Left lung (tissue), 10 donors: Measurements from ENCODE around the gene PCSK6. TPM values are rescaled to one million over a fixed set of nuclear protein-coding genes. Genes with fewer than 3 reads are reported as not detected.

Experiments
- ATAC-seq: fragments of 200-7000 bp; cut with Tn5 transposase; one replicate; pipeline ENCODE4 v1.9.1; 2020; ENCODE audit warnings: moderate library complexity
- DNase-seq, 4 donors: peaks; one replicate each; pipeline ENCODE4 v3.0.0-alpha.2; 2013 to 2020
- H3K27ac ChIP-seq, 2 donors: fragments of 200-600 bp; sonication (generic) in 1 of 2; one replicate each; pipeline versions ENCODE4 v1.5.0 to v1.8.0; 2020 to 2021
- H3K27me3 ChIP-seq, 2 donors: fragments of 200-600 bp; sonication (generic) in 1 of 2; one replicate each; pipeline versions ENCODE4 v1.5.0 to v1.8.0; 2020 to 2021
- H3K36me3 ChIP-seq, 2 donors: fragments of 200-600 bp; sonication (generic) in 1 of 2; one replicate each; pipeline versions ENCODE4 v1.5.0 to v1.8.0; 2020 to 2021
- H3K4me1 ChIP-seq, 2 donors: fragments of 200-600 bp; one replicate each; pipeline ENCODE4 v1.8.0; 2021
- H3K4me3 ChIP-seq, 2 donors: fragments of 200-600 bp; sonication (generic) in 1 of 2; one replicate each; pipeline versions ENCODE4 v1.5.0 to v1.8.0; 2020 to 2021; ENCODE audit warnings: mild to moderate bottlenecking in 1 of 2
- H3K9me3 ChIP-seq, 2 donors: fragments of 200-600 bp; sonication (generic) in 1 of 2; one replicate each; pipeline versions ENCODE4 v1.5.0 to v1.8.0; 2020 to 2021
- intact Hi-C, 2 donors: fragments of 100-400 bp; cut with DNase I; formaldehyde crosslinking; loops; one replicate each; pipeline versions ENCODE4 v1.11.2 to v1.14.2; 2022
- polyA plus RNA-seq, 6 donors: library from polyadenylated mRNA; unstranded; fragments of 120-200 nt; gene quantifications; one replicate each; pipeline ENCODE4 v1.2.1, GENCODE V29; 2013; ENCODE audit not compliant: insufficient read length in 6 of 6
- total RNA-seq, 2 donors: library from RNA; stranded (reverse); fragmentation: NEBNext Ultra II Directional; extraction: Animal tissue kit (Norgen Biotek cat#: 25700); gene quantifications; one replicate each; pipeline ENCODE4 v1.2.1, GENCODE V29; 2021
- TF ChIP-seq, protein P1 (sequence below), 2 donors: fragments of 200-600 bp; sonication (generic) in 1 of 2; IDR thresholded peaks; one replicate each; pipeline versions ENCODE4 v1.5.0 to v1.8.0; 2021; ENCODE audit warnings: antibody characterized with exemption in 2 of 2
- donor health status: DM: no; HTN: yes; CAD: no.
- donor health status: DM: no; HTN: no; CAD: no.

The PCSK6 gene
- total and polyA plus RNA-seq, 8 donors = 7.7 to 25.7 (median 22.8) TPM

DNA sequence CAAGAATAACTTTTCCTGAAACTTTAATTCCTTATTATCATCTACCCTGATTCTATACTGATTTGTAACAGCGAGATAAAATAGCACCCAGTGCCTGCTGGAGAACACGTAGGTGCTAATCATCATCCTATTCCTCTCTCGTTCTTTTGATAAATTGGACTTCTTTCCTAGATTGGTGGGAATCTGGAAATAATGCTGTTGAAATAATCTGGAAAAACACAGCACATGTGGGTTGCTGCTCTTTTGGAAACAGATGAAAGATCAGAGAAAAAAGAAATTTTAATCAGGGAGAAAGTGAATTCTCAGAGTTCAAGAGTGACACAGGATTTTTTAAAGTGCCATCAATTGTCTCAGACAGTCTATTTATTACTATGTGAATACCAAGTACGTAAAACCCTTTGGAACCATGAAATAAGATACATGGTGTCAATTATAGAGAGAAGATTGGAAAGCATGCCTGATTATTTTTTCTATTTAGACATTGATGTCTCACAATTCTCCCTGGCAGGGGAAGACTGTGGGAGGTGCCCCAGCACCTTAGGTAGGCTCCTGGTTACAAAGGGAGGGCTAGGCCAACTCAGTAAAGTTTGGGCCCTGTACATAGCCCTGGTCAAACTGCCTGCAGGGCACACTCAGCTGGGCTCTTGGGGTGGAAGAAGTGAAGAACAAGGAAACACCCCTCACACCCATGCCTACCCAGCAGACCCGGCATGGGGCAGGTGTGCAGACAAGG, 134.4 kb downstream of the PCSK6 start:
- Histone ChIP-seq H3K27ac (no peak overlapping the region), H3K4me3 (no peak overlapping the region), H3K9me3 (no peaks in the 10 kb centered on the region), H3K4me1 (no peaks in the 10 kb centered on the region), H3K36me3 (no peaks in the 10 kb centered on the region), H3K27me3 (no peaks in the 10 kb centered on the region)
- DNase-seq = no peak
- intact Hi-C loops = no loop called here
- no peak for ATAC-seq
- TF ChIP-seq, protein P1, sequence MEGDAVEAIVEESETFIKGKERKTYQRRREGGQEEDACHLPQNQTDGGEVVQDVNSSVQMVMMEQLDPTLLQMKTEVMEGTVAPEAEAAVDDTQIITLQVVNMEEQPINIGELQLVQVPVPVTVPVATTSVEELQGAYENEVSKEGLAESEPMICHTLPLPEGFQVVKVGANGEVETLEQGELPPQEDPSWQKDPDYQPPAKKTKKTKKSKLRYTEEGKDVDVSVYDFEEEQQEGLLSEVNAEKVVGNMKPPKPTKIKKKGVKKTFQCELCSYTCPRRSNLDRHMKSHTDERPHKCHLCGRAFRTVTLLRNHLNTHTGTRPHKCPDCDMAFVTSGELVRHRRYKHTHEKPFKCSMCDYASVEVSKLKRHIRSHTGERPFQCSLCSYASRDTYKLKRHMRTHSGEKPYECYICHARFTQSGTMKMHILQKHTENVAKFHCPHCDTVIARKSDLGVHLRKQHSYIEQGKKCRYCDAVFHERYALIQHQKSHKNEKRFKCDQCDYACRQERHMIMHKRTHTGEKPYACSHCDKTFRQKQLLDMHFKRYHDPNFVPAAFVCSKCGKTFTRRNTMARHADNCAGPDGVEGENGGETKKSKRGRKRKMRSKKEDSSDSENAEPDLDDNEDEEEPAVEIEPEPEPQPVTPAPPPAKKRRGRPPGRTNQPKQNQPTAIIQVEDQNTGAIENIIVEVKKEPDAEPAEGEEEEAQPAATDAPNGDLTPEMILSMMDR (IDR thresholded peaks at IDR 0.05) = no peak

DNA sequence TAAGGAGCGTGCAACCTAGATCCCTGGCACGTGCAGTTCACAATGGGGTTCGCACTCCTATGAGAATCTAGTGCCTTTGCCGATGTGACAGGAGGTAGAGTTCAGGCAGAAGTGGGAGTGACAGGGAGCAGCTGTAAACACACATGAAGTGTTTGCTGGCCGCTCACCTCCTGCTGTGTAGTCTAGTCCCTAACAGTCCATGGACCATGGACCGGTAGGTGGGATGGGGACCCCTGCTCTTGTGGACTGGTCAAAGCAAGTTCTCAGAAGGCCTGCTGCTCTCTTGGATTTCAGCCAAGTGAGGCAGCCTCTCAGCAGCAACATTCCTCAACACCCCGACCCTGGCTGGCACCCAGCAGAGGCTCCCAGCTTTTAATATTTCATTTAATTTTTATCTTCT, 136.3 kb downstream of the PCSK6 start:
- intact Hi-C loops = no loop called here
- H3K27ac ChIP-seq = no peak overlapping the region
- no peaks in the 10 kb centered on the region for H3K4me1 ChIP-seq
- no peaks in the 10 kb centered on the region for H3K9me3 ChIP-seq
- H3K4me3 ChIP-seq = no peak overlapping the region
- DNase-seq (no peak), ATAC-seq (no peak)
- H3K36me3 ChIP-seq = no peaks in the 10 kb centered on the region
- H3K27me3 ChIP-seq = no peaks in the 10 kb centered on the region
- TF ChIP-seq, protein P1 (IDR thresholded peaks at IDR 0.05) = no peak

DNA sequence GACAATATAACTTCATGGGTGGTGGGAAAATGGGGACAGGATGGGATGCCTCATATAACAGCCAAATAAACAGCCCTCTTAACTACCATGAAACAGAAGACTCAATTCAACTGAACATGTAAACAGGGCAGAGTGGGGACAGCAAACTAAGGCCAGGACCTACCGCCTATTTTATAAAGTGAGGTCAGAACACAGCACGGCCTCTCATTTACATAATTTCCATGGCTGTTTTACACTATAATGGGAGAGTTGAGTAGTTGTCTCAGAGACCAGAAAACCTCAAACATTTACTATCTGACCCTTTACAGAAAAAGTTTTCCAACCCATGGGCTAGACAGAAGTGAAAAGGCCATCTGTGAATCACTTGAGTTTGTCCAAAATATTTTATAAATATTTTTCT, 137.8 kb downstream of the PCSK6 start:
- H3K36me3 ChIP-seq = no peaks in the 10 kb centered on the region
- no peaks in the 10 kb centered on the region for H3K9me3 ChIP-seq
- DNase-seq = no peak
- H3K27ac ChIP-seq = no peak overlapping the region
- intact Hi-C loops = no loop called here
- no peaks in the 10 kb centered on the region for H3K4me1 ChIP-seq
- H3K27me3 ChIP-seq = no peaks in the 10 kb centered on the region
- TF ChIP-seq, protein P1 (IDR thresholded peaks at IDR 0.05) = no peak
- no peak overlapping the region for H3K4me3 ChIP-seq
- ATAC-seq = no peak

DNA sequence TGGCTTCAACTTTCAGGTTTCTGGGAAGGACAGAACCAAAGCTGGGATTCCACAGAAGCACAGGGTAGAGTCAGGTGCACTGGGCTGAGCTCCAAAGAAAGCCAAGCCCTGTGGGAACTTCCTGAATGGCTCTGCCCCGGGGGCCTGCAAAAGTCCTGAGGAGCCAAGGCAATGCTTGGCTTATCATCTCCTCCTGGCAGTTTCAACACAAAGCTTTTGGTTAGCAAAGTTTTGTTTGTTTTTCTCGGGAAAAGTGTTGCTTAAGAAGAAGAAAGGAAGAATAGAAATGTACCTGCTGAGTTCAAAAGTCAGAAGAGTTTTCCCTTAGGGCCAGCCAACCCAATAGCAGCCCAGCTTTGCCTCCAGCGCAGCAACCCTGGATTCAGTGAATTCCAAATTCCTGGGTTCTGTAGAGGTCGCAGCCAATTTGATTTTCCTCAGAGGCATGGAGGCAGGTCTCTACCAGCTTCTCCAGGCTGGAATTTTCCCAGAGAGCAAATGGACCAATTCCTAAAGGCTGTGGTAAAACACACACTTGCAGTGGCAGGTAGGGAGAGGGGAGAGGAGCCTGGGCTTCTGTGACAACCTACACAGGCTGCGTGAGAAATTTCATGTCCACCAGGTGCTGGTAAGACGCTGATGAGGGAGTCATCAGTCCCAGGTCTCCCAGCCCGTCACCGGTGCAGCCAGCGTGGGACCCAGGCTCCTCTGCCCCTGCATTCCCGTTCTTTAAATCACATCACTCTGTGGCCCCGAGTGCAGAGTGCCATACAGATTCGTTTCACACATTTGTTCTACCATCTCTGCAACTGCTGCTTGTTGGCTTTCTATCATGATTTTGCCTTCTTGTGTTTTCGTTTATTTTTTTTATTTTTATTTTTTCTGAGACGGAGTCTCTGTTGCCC, 140.2 kb downstream of the PCSK6 start:
- TF ChIP-seq, protein P1 (IDR thresholded peaks at IDR 0.05) = no peak
- Histone ChIP-seq H3K27ac (no peak overlapping the region), H3K4me3 (no peak overlapping the region), H3K36me3 (no peaks in the 10 kb centered on the region), H3K4me1 (no peaks in the 10 kb centered on the region), H3K9me3 (no peaks in the 10 kb centered on the region), H3K27me3 (peaks cover 0 to 4% of the 10 kb centered on the region in 2 donors)
- peak; percentile 83 for ATAC-seq
- intact Hi-C loops = no loop called here
- DNase-seq = peak in 2 of 4 donors; percentile 19 to 49

DNA sequence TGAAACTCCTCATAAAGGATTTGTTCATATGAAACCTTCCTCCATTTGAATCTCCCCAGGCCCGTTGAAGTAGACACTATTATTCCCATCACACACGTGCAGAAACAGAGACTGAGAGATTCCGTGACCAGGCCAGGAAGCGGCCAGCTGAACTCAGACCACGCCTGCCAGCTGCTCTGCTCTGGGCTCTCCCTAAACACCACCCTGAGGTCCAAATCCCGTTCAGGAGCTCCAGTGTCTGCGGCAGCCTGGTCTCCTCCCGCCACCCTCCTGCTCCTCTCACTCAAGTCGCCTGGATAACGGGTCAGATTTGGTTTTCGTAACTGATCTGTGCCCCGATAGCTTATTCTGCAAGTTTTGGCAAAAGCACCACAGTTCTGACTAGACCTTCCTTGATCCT, 140.9 kb downstream of the PCSK6 start:
- Histone ChIP-seq H3K9me3 (no peaks in the 10 kb centered on the region), H3K4me1 (no peaks in the 10 kb centered on the region), H3K27me3 (peaks cover 0 to 4% of the 10 kb centered on the region in 2 donors), H3K36me3 (no peaks in the 10 kb centered on the region), H3K27ac (no peak overlapping the region), H3K4me3 (no peak overlapping the region)
- intact Hi-C loops = no loop called here
- ATAC-seq (peak; percentile 19), DNase-seq (no peak)
- TF ChIP-seq, protein P1 (IDR thresholded peaks at IDR 0.05) = no peak
